ENCODE measurements around the gene TMEM14A. TPM values are rescaled to one million over a fixed set of nuclear protein-coding genes. Genes with fewer than 3 reads are reported as not detected.

TMEM14A gene
- total and polyA plus RNA-seq, 9 of the 15 experiments (the other 6 are each of a cell fraction or from before 2014, with no cell fraction given): 3.5 to 43.3 (median 8.5) TPM

- Histone ChIP-seq H3K27me3 (ENCODE audit: control insufficient read depth in 2 of 2, insufficient read depth in 2 of 2, low read length in 2 of 2) (peaks cover 0 to 4% of the 10 kb centered on the region in 2 experiments; a peak in 1 of 5 replicates), H3K9me3 (replicated peaks; ENCODE audit: control insufficient read depth, insufficient read depth, low read depth, low read length) (no peaks in the 10 kb centered on the region), H3K27ac (ENCODE audit: extremely low read depth, low read depth, low read length) (no peak overlapping the region), H3K4me1 (replicated peaks in 1 of 2; ENCODE audit: control insufficient read depth in 2 of 2, insufficient read depth in 2 of 2, low read length in 2 of 2) (peaks cover 7 to 13% of the 10 kb centered on the region in 2 experiments; a peak in 4 of 5 replicates), H2AFZ (ENCODE audit: low read depth, low read length) (no peak overlapping the region), H3K4me2 (ENCODE audit: insufficient read depth, low read length) (no peak overlapping the region), H3K36me3 (ENCODE audit: control insufficient read depth, insufficient read depth, low read length) (peaks cover 2% of the 10 kb centered on the region; the same call in 1 of the 3 replicates), H3K9me1 (ENCODE audit: control insufficient read depth, insufficient read depth, low read length) (no peaks in the 10 kb centered on the region), H4K20me1 (replicated peaks; ENCODE audit: control insufficient read depth, insufficient read depth, low read length) (no peaks in the 10 kb centered on the region), H3K79me2 (ENCODE audit: control insufficient read depth, insufficient read depth, low read length) (peaks cover 16% of the 10 kb centered on the region), H3K9ac (ENCODE audit: insufficient read depth in 1 of 2, low read depth in 2 of 2, low read length in 2 of 2) (no peak overlapping the region), H3K4me3 (no peak overlapping the region)
- DNase-seq (ENCODE audit: extremely low read depth in 1 of 4, low spot score in 3 of 4) (no peak), ATAC-seq (no peak), FAIRE-seq (no peak)
- WGBS (ENCODE audit: insufficient coverage, low coverage, missing lambda C conversion rate): 78% methylated on average over 3 of the region's 3 CpGs
- intact Hi-C loops (cut with micrococcal nuclease): loop anchor here (5.0 to 10.0 kb wide), 3 partner anchors 64 to 497 kb away; no protein-coding TSS in a partner anchor
- in situ Hi-C loops (cut with MboI): loop anchor here (5.0 to 10.0 kb wide), 2 partner anchors 244 to 357 kb away; no protein-coding TSS in a partner anchor
- CTCF ChIA-PET (ENCODE audit: low intra/inter-chr PET ratio): interaction anchor here (5.5 kb wide), 1 partner anchor 245 kb away, joined by 74 read pairs; no protein-coding TSS in a partner anchor
- POLR2A ChIA-PET: interaction anchor here (1.0 kb wide), 1 partner anchor 78 kb away, joined by 3 read pairs; no protein-coding TSS in a partner anchor
- BruUV-seq (replicated peaks): no TSS peak
- TF ChIP-seq ZNF282 (CRISPR knock-in tag; IDR thresholded peaks at IDR 0.05) (no peak), ADNP (tag; IDR thresholded peaks at IDR 0.05) (no peak), SOX6 (IDR thresholded peaks at IDR 0.05) (no peak), SMAD2 (IDR thresholded peaks at IDR 0.05; ENCODE audit: low read depth, low read length) (no peak), NFIX (CRISPR knock-in tag; IDR thresholded peaks at IDR 0.05; ENCODE audit: low read depth) (no peak), HMG20A (CRISPR knock-in tag; conservative IDR thresholded peaks at IDR 0.05) (no peak), PKNOX1 (IDR thresholded peaks at IDR 0.05) (no peak), E2F3 (CRISPR knock-in tag; IDR thresholded peaks at IDR 0.05) (no peak), PHB2 (IDR thresholded peaks at IDR 0.05; ENCODE audit: low read depth) (no peak), SREBF1 (IDR thresholded peaks at IDR 0.05; ENCODE audit: borderline replicate concordance, low read depth, low read length) (no peak), EWSR1 (IDR thresholded peaks at IDR 0.05; ENCODE audit: borderline replicate concordance, low read depth, partially characterized antibody) (no peak)
- TF ChIP-seq, protein P1, sequence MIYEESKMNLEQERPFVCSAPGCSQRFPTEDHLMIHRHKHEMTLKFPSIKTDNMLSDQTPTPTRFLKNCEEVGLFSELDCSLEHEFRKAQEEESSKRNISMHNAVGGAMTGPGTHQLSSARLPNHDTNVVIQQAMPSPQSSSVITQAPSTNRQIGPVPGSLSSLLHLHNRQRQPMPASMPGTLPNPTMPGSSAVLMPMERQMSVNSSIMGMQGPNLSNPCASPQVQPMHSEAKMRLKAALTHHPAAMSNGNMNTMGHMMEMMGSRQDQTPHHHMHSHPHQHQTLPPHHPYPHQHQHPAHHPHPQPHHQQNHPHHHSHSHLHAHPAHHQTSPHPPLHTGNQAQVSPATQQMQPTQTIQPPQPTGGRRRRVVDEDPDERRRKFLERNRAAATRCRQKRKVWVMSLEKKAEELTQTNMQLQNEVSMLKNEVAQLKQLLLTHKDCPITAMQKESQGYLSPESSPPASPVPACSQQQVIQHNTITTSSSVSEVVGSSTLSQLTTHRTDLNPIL (CRISPR knock-in tag; IDR thresholded peaks at IDR 0.05): no peak
- TF ChIP-seq, protein P2, sequence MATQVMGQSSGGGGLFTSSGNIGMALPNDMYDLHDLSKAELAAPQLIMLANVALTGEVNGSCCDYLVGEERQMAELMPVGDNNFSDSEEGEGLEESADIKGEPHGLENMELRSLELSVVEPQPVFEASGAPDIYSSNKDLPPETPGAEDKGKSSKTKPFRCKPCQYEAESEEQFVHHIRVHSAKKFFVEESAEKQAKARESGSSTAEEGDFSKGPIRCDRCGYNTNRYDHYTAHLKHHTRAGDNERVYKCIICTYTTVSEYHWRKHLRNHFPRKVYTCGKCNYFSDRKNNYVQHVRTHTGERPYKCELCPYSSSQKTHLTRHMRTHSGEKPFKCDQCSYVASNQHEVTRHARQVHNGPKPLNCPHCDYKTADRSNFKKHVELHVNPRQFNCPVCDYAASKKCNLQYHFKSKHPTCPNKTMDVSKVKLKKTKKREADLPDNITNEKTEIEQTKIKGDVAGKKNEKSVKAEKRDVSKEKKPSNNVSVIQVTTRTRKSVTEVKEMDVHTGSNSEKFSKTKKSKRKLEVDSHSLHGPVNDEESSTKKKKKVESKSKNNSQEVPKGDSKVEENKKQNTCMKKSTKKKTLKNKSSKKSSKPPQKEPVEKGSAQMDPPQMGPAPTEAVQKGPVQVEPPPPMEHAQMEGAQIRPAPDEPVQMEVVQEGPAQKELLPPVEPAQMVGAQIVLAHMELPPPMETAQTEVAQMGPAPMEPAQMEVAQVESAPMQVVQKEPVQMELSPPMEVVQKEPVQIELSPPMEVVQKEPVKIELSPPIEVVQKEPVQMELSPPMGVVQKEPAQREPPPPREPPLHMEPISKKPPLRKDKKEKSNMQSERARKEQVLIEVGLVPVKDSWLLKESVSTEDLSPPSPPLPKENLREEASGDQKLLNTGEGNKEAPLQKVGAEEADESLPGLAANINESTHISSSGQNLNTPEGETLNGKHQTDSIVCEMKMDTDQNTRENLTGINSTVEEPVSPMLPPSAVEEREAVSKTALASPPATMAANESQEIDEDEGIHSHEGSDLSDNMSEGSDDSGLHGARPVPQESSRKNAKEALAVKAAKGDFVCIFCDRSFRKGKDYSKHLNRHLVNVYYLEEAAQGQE (IDR thresholded peaks at IDR 0.05; ENCODE audit: borderline replicate concordance): no peak
- TF ChIP-seq, protein P2 (CRISPR knock-in tag; IDR thresholded peaks at IDR 0.05; ENCODE audit: low read depth): no peak
Measured at GRCh38 chr6:52661551-52661950, 9.4 kb upstream of the TMEM14A start.

Data from K562 (cell line).